IMR-90 (cell line): ENCODE measurements around the gene SNIP1. TPM values are rescaled to one million over a fixed set of nuclear protein-coding genes. Genes with fewer than 3 reads are reported as not detected.

Source experiments
- ATAC-seq: fragments of 200-7000 bp; cut with Tn5 transposase; 2 replicates; pipeline ENCODE4 v1.9.1; 2020; ENCODE audit warnings: low read depth, mild to moderate bottlenecking, moderate library complexity
- BruUV-seq: library from RNA; stranded (reverse); fragments of 400-500 nt; replicated peaks from 2 replicates; lab custom pipeline; 2021; lab: Mats Ljungman, UMichigan
- CTCF ChIA-PET: fragments of 300-600 bp; formaldehyde crosslinking; extraction: SDS; loops from one replicate; lab custom pipeline; 2021; ENCODE audit warnings: antibody characterized with exemption; lab: Yijun Ruan, JAX
- POLR2A ChIA-PET: fragments of 300-600 bp; sonication (Branson Sonifier 250); formaldehyde crosslinking; loops from one replicate; lab custom pipeline; 2022; ENCODE audit warnings: antibody characterized with exemption; ENCODE audit not compliant: unreplicated experiment; lab: Charles Lee
- DNase-seq: peaks from one replicate; pipeline ENCODE4 v3.0.0; 2013
- H2AFZ ChIP-seq: replicated peaks from 2 replicates; pipeline ENCODE3; 2013; ENCODE audit warnings: low read length, mild to moderate bottlenecking; ENCODE audit not compliant: poor library complexity
- H2AK5ac ChIP-seq: 2 replicates; pipeline ENCODE4 v1.6.1; 2013; ENCODE audit warnings: low read depth, low read length, inconsistent platforms
- H2AK9ac ChIP-seq: replicated peaks from 2 replicates; pipeline ENCODE3; 2013; ENCODE audit warnings: mild to moderate bottlenecking, low read depth, low read length, moderate library complexity; ENCODE audit not compliant: poor library complexity
- H2BK120ac ChIP-seq: 2 replicates; pipeline ENCODE4 v1.6.1; 2013; ENCODE audit warnings: low read depth, low read length, inconsistent platforms
- H2BK15ac ChIP-seq: 3 replicates; pipeline ENCODE4 v1.6.1; 2013; ENCODE audit warnings: low read depth, low read length, inconsistent platforms
- H2BK20ac ChIP-seq: 2 replicates; pipeline ENCODE4 v1.6.1; 2013; ENCODE audit warnings: low read depth, mild to moderate bottlenecking, inconsistent platforms, low read length, moderate library complexity
- H2BK5ac ChIP-seq: 2 replicates; pipeline ENCODE4 v1.6.1; 2013; ENCODE audit warnings: mild to moderate bottlenecking, low read depth, low read length, inconsistent platforms; ENCODE audit not compliant: poor library complexity, severe bottlenecking
- H3K14ac ChIP-seq: replicated peaks from 2 replicates; pipeline ENCODE4 v1.6.1; 2013; ENCODE audit warnings: low read depth, low read length, inconsistent platforms
- H3K18ac ChIP-seq: 2 replicates; pipeline ENCODE4 v1.6.1; 2013; ENCODE audit warnings: low read depth, low read length, control low read depth
- H3K23ac ChIP-seq: 2 replicates; pipeline ENCODE4 v1.6.1; 2013; ENCODE audit warnings: low read depth, low read length, inconsistent platforms
- H3K27ac ChIP-seq: 2 replicates; pipeline ENCODE4 v1.5.1; 2013; ENCODE audit warnings: mild to moderate bottlenecking, control low read depth, low read length; ENCODE audit not compliant: insufficient read depth
- H3K27me3 ChIP-seq: 2 replicates; pipeline ENCODE4 v1.6.1; 2013; ENCODE audit warnings: low read length; ENCODE audit not compliant: control insufficient read depth, insufficient read depth
- H3K36me3 ChIP-seq: 2 replicates; pipeline ENCODE4 v1.6.1; 2013; ENCODE audit warnings: low read length, mixed read lengths; ENCODE audit not compliant: control insufficient read depth, insufficient read depth
- H3K4ac ChIP-seq: 2 replicates; pipeline ENCODE4 v1.6.1; 2013; ENCODE audit warnings: low read depth, low read length, inconsistent platforms
- H3K4me1 ChIP-seq: 2 replicates; pipeline ENCODE4 v1.6.1; 2013; ENCODE audit warnings: low read length, mixed read lengths; ENCODE audit not compliant: control insufficient read depth, insufficient read depth
- H3K4me2 ChIP-seq: 2 replicates; pipeline ENCODE4 v1.6.1; 2013; ENCODE audit warnings: low read depth, mild to moderate bottlenecking, control low read depth, low read length, moderate library complexity
- H3K4me3 ChIP-seq: 2 replicates; pipeline ENCODE4 v1.5.1; 2013; ENCODE audit warnings: low read depth, mild to moderate bottlenecking, control low read depth, low read length, moderate library complexity; ENCODE audit not compliant: insufficient read depth
- H3K56ac ChIP-seq: 2 replicates; pipeline ENCODE4 v1.6.1; 2013; ENCODE audit warnings: low read length, inconsistent platforms; ENCODE audit not compliant: insufficient read depth; ENCODE audit errors: extremely low read depth
- H3K79me1 ChIP-seq, 2 experiments: 2 replicates each; pipeline ENCODE4 v1.6.1; 2013; ENCODE audit warnings: low read length in 2 of 2, inconsistent platforms in 1 of 2, low read depth in 1 of 2
- H3K9ac ChIP-seq: 2 replicates; pipeline ENCODE4 v1.6.1; 2013; ENCODE audit warnings: low read depth, low read length, control low read depth
- H3K9me1 ChIP-seq: 2 replicates; pipeline ENCODE4 v1.6.1; 2013; ENCODE audit warnings: low read length, inconsistent platforms; ENCODE audit not compliant: insufficient read depth
- H3K9me3 ChIP-seq: 2 replicates; pipeline ENCODE4 v1.6.1; 2013; ENCODE audit warnings: low read length; ENCODE audit not compliant: control insufficient read depth, insufficient read depth
- H4K20me1 ChIP-seq: 2 replicates; pipeline ENCODE4 v1.6.1; 2013; ENCODE audit warnings: low read length, inconsistent platforms; ENCODE audit not compliant: insufficient read depth
- H4K5ac ChIP-seq: 2 replicates; pipeline ENCODE4 v1.6.1; 2013; ENCODE audit warnings: mild to moderate bottlenecking, low read depth, low read length, control low read depth
- H4K8ac ChIP-seq, 2 experiments: 2 replicates each; pipeline ENCODE4 v1.6.1; 2013; ENCODE audit warnings: low read depth in 2 of 2, low read length in 2 of 2, control low read depth in 1 of 2, inconsistent platforms in 1 of 2
- H4K91ac ChIP-seq: 2 replicates; pipeline ENCODE4 v1.6.1; 2013; ENCODE audit warnings: low read depth, low read length, inconsistent platforms; ENCODE audit not compliant: insufficient read depth
- CEBPB ChIP-seq: IDR thresholded peaks from 2 replicates; pipeline ENCODE4 v1.6.1; 2012; ENCODE audit warnings: low read depth, low read length, improper control_type of control experiment
- FOS ChIP-seq: fragments of 150-350 bp; IDR thresholded peaks from 2 replicates; pipeline ENCODE4 v1.6.1; 2016; ENCODE audit warnings: low read depth, low read length
- MAFK ChIP-seq: IDR thresholded peaks from 2 replicates; pipeline ENCODE4 v1.6.1; 2012; ENCODE audit warnings: low read depth, low read length, improper control_type of control experiment
- NFE2L2 ChIP-seq: fragments of 150-350 bp; IDR thresholded peaks from 2 replicates; pipeline ENCODE4 v1.6.1; 2016; ENCODE audit warnings: low read depth, mild to moderate bottlenecking, low read length
- POLR2A ChIP-seq: IDR thresholded peaks from 2 replicates; pipeline ENCODE4 v1.6.1; 2012; ENCODE audit warnings: mild to moderate bottlenecking, low read depth, low read length
- RAD21 ChIP-seq: IDR thresholded peaks from 2 replicates; pipeline ENCODE4 v1.6.1; 2012; ENCODE audit warnings: low read length, improper control_type of control experiment
- RCOR1 ChIP-seq: IDR thresholded peaks from 2 replicates; pipeline ENCODE4 v1.6.1; 2012; ENCODE audit warnings: mild to moderate bottlenecking, low read length, improper control_type of control experiment; ENCODE audit not compliant: insufficient replicate concordance
- RFX5 ChIP-seq: IDR thresholded peaks from 2 replicates; pipeline ENCODE4 v1.8.0; 2012; ENCODE audit warnings: low read depth, mild to moderate bottlenecking, low read length, moderate library complexity
- SMC3 ChIP-seq: fragments of 150-350 bp; IDR thresholded peaks from 2 replicates; pipeline ENCODE4 v1.6.1; 2016; ENCODE audit warnings: low read depth, mild to moderate bottlenecking, antibody characterized with exemption, low read length, moderate library complexity
- WGBS, 2 experiments: methylation state at CpG; one replicate each; pipeline versions ENCODE4 v1.1.5 to v1.1.7; 2013; ENCODE audit warnings: missing lambda C conversion rate in 2 of 2; ENCODE audit not compliant: insufficient read length in 1 of 2; ENCODE audit errors: extremely low coverage in 2 of 2; 5-methylcytosine and 5-hydroxymethylcytosine counted together
- dilution Hi-C: fragments of 300-500 bp; cut with HindIII; formaldehyde crosslinking; loops from one replicate; pipeline ENCODE4 v1.14.3; 2018; ENCODE audit warnings: low sequenced_read_pairs; ENCODE audit not compliant: unreplicated experiment
- in situ Hi-C: fragments of 300-500 bp; cut with MboI; formaldehyde crosslinking; loops from 3 replicates; pipeline ENCODE4 v1.14.3; 2019; ENCODE audit warnings: low sequenced_read_pairs, inconsistent platforms, mixed read lengths
- intact Hi-C: fragments of 100-400 bp; cut with micrococcal nuclease; formaldehyde crosslinking; loops from 2 replicates; pipeline ENCODE4 v1.10.0; 2022
- polyA plus RNA-seq, 3 experiments: library from polyadenylated mRNA; depleted of rRNA; stranded (reverse); fragments of >200 nt; gene quantifications; 2 replicates each; pipeline ENCODE4 v1.2.3, GENCODE V29; 2012; ENCODE audit warnings: low replicate concordance in 1 of 3
- total RNA-seq: library from RNA; depleted of rRNA; stranded (reverse); fragments of >200 nt; gene quantifications from 2 replicates; pipeline ENCODE4 v1.2.3, GENCODE V29; 2012
- TF ChIP-seq, protein P1 (sequence below): conservative IDR thresholded peaks from 2 replicates; pipeline ENCODE4 v1.5.1; 2012; ENCODE audit warnings: mild to moderate bottlenecking, low read depth, low read length, improper control_type of control experiment
- TF ChIP-seq, protein P2 (sequence below): fragments of 150-350 bp; IDR thresholded peaks from 2 replicates; pipeline ENCODE4 v1.6.1; 2016; ENCODE audit warnings: low read depth, mild to moderate bottlenecking, low read length, moderate library complexity, borderline replicate concordance

SNIP1 gene
- total and polyA plus RNA-seq, 2 of the 4 experiments (the other 2 are of a cell fraction) = 6.8 to 11.3 TPM

DNA sequence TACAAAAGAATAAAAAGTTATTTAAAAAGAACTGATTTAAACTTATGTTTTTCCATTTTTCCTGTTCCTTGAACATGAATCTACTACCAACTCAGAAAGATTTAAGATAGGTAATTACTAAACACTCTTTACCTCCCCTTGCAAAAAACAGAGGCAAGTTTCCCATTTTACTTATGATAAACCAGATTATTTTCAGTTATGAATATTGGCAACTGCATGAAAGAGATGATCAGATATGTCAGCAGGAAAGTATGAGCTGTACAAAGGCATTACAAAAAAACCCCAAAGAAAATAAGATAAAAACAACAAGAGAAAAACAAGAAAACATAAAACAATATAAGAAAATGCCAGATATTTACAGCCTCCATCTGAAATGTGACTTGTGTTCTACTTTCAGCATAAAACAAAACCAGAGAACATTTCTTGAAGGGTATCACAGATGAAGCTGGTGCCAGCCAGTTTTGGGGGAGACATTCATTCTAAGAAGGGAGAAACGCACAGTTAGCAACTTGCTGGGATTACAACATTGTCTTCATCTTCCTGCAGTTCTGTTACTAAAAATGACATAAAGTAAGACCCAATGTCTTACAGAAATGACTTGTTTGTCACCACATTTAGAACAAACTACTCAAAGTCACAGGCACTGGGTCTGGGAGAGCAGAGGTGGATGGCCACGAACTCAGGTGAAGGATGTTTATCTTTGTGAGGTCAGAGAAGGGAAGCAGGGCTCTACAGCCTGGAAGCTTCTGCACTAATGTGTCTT lies 60.6 kb downstream of the SNIP1 start:
- H3K9me1 ChIP-seq = no peaks in the 10 kb centered on the region
- dilution Hi-C loops (no loop called here), intact Hi-C loops (no loop called here), in situ Hi-C loops (no loop called here)
- no peak overlapping the region for H3K27ac ChIP-seq
- no peak overlapping the region for H3K9ac ChIP-seq
- H2AFZ ChIP-seq = no peak overlapping the region
- H3K4me1 ChIP-seq = no peaks in the 10 kb centered on the region
- no peaks in the 10 kb centered on the region for H3K9me3 ChIP-seq
- H4K91ac ChIP-seq = no peak overlapping the region
- WGBS, 2 experiments = no CpG with 5 or more reads among the region's 2 CpGs
- H3K36me3 ChIP-seq = peaks cover 25% of the 10 kb centered on the region; the same call in 1 of the 2 replicates
- DNase-seq (no peak), ATAC-seq (no peak)
- H2AK5ac ChIP-seq = no peak overlapping the region
- no peak overlapping the region for H4K8ac ChIP-seq
- no peak overlapping the region for H2BK15ac ChIP-seq
- H4K20me1 ChIP-seq = no peaks in the 10 kb centered on the region
- H3K56ac ChIP-seq = no peak overlapping the region
- CTCF ChIA-PET = interaction anchor here (0.7 kb wide), 1 partner anchor 39 kb away, joined by 3 read pairs; no protein-coding TSS in a partner anchor
- no peak overlapping the region for H3K4me2 ChIP-seq
- no peak overlapping the region for H3K4ac ChIP-seq
- H3K79me1 ChIP-seq = peaks cover 12 to 13% of the 10 kb centered on the region in 2 experiments; a peak in 3 of 4 replicates
- no peak overlapping the region for H3K18ac ChIP-seq
- H3K23ac ChIP-seq = no peak overlapping the region
- no peaks in the 10 kb centered on the region for H3K27me3 ChIP-seq
- H2BK20ac ChIP-seq = no peak overlapping the region
- no peak overlapping the region for H2BK120ac ChIP-seq
- POLR2A ChIA-PET = interaction anchor here (0.7 kb wide), 1 partner anchor 10 kb away, joined by 14 read pairs; no protein-coding TSS in a partner anchor
- H3K14ac ChIP-seq = no peak overlapping the region
- BruUV-seq = TSS peak; percentile 55
- TF ChIP-seq MAFK (no peak), RFX5 (no peak), RCOR1 (no peak), CEBPB (no peak), RAD21 (no peak), SMC3 (no peak), POLR2A (no peak), FOS (no peak), NFE2L2 (no peak)
- TF ChIP-seq, protein P1, sequence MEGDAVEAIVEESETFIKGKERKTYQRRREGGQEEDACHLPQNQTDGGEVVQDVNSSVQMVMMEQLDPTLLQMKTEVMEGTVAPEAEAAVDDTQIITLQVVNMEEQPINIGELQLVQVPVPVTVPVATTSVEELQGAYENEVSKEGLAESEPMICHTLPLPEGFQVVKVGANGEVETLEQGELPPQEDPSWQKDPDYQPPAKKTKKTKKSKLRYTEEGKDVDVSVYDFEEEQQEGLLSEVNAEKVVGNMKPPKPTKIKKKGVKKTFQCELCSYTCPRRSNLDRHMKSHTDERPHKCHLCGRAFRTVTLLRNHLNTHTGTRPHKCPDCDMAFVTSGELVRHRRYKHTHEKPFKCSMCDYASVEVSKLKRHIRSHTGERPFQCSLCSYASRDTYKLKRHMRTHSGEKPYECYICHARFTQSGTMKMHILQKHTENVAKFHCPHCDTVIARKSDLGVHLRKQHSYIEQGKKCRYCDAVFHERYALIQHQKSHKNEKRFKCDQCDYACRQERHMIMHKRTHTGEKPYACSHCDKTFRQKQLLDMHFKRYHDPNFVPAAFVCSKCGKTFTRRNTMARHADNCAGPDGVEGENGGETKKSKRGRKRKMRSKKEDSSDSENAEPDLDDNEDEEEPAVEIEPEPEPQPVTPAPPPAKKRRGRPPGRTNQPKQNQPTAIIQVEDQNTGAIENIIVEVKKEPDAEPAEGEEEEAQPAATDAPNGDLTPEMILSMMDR = no peak
- TF ChIP-seq, protein P2, sequence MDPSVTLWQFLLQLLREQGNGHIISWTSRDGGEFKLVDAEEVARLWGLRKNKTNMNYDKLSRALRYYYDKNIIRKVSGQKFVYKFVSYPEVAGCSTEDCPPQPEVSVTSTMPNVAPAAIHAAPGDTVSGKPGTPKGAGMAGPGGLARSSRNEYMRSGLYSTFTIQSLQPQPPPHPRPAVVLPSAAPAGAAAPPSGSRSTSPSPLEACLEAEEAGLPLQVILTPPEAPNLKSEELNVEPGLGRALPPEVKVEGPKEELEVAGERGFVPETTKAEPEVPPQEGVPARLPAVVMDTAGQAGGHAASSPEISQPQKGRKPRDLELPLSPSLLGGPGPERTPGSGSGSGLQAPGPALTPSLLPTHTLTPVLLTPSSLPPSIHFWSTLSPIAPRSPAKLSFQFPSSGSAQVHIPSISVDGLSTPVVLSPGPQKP = no peak
- H4K5ac ChIP-seq = no peak overlapping the region
- H2AK9ac ChIP-seq = no peak overlapping the region
- H2BK5ac ChIP-seq = no peak overlapping the region
- no peak overlapping the region for H3K4me3 ChIP-seq
